DOHH2 (cell line): Measurements from ENCODE around the gene RBP4.

Experiments used
- H3F3A ChIP-seq: fragments of 200-600 bp; sonication (generic), shearing (Covaris generic); 2 replicates; pipeline ENCODE4 v1.6.0; 2016; ENCODE audit warnings: antibody characterized with exemption, mild to moderate bottlenecking; ENCODE audit not compliant: control insufficient read depth, insufficient read depth
- H3K27ac ChIP-seq: fragments of 200-600 bp; sonication (generic); 2 replicates; pipeline ENCODE4 v1.5.1; 2014; ENCODE audit warnings: low read depth, mild to moderate bottlenecking, low read length, moderate library complexity
- H3K27me3 ChIP-seq: fragments of 200-600 bp; sonication (generic); 2 replicates; pipeline ENCODE4 v1.6.1; 2014; ENCODE audit warnings: mild to moderate bottlenecking, low read length, mixed read lengths; ENCODE audit not compliant: control insufficient read depth
- H3K36me3 ChIP-seq: fragments of 200-600 bp; sonication (generic); 2 replicates; pipeline ENCODE4 v1.6.1; 2014; ENCODE audit warnings: mild to moderate bottlenecking, low read length, moderate library complexity, mixed read lengths; ENCODE audit not compliant: control insufficient read depth
- H3K4me1 ChIP-seq: fragments of 200-600 bp; sonication (generic); 2 replicates; pipeline ENCODE4 v1.6.1; 2014; ENCODE audit warnings: mild to moderate bottlenecking, low read length, mixed read lengths; ENCODE audit not compliant: control insufficient read depth
- H3K4me2 ChIP-seq: fragments of 200-600 bp; sonication (generic); 2 replicates; pipeline ENCODE4 v1.6.0; 2014; ENCODE audit warnings: mild to moderate bottlenecking, low read length, moderate library complexity
- H3K4me3 ChIP-seq: fragments of 200-600 bp; sonication (generic); 2 replicates; pipeline ENCODE4 v1.5.1; 2014; ENCODE audit warnings: mild to moderate bottlenecking, low read length, mixed read lengths
- H3K79me2 ChIP-seq: fragments of 200-600 bp; sonication (generic); 2 replicates; pipeline ENCODE4 v1.6.1; 2014; ENCODE audit warnings: mild to moderate bottlenecking, low read length, mixed read lengths; ENCODE audit not compliant: control insufficient read depth
- H3K9me2 ChIP-seq: fragments of 200-600 bp; sonication (generic); replicated peaks from 2 replicates; pipeline ENCODE4 v1.6.1; 2014; ENCODE audit warnings: mild to moderate bottlenecking, low read length, mixed read lengths; ENCODE audit not compliant: control insufficient read depth
- H3K9me3 ChIP-seq: fragments of 200-600 bp; sonication (generic); 2 replicates; pipeline ENCODE4 v1.6.1; 2014; ENCODE audit warnings: antibody characterized with exemption, low read length, mixed read lengths; ENCODE audit not compliant: control insufficient read depth, insufficient read depth
- H4K20me1 ChIP-seq: fragments of 200-600 bp; sonication (generic); 2 replicates; pipeline ENCODE4 v1.6.0; 2014; ENCODE audit warnings: low read depth, mild to moderate bottlenecking, antibody characterized with exemption, low read length, moderate library complexity; ENCODE audit not compliant: control insufficient read depth, insufficient read depth
- CTCF ChIP-seq: fragments of 200-600 bp; sonication (generic); IDR thresholded peaks from one replicate; pipeline ENCODE4 v1.5.1; 2014; ENCODE audit warnings: antibody characterized with exemption, mild to moderate bottlenecking, low read depth, low read length; ENCODE audit not compliant: poor library complexity, severe bottlenecking
- EZH2phosphoT487 ChIP-seq: fragments of 200-600 bp; sonication (generic); IDR thresholded peaks from 2 replicates; pipeline ENCODE4 v1.6.1; 2017; ENCODE audit warnings: borderline replicate concordance, mild to moderate bottlenecking, antibody characterized with exemption, low read length, moderate library complexity, mixed read lengths

Gene RBP4

GRCh38 chr10:93599778-93600177, 1.3 kb downstream of the RBP4 start:
- H3K79me2 ChIP-seq: no peaks in the 10 kb centered on the region
- no peaks in the 10 kb centered on the region for H3K4me1 ChIP-seq
- no peak overlapping the region for H3K27ac ChIP-seq
- no peak overlapping the region for H3K4me3 ChIP-seq
- H3K9me2 ChIP-seq: no peaks in the 10 kb centered on the region
- no peaks in the 10 kb centered on the region for H3K36me3 ChIP-seq
- H4K20me1 ChIP-seq: no peaks in the 10 kb centered on the region
- H3K4me2 ChIP-seq: no peak overlapping the region
- no peak for TF ChIP-seq CTCF
- TF ChIP-seq EZH2phosphoT487: no peak
- no peaks in the 10 kb centered on the region for H3F3A ChIP-seq
- H3K9me3 ChIP-seq: no peaks in the 10 kb centered on the region
- H3K27me3 ChIP-seq: no peaks in the 10 kb centered on the region

- Histone ChIP-seq H3K9me3 (no peaks in the 10 kb centered on the region), H3K79me2 (no peaks in the 10 kb centered on the region), H3K4me1 (no peaks in the 10 kb centered on the region), H3K4me2 (no peak overlapping the region), H3K27ac (no peak overlapping the region), H4K20me1 (no peaks in the 10 kb centered on the region), H3K36me3 (no peaks in the 10 kb centered on the region), H3K4me3 (no peak overlapping the region), H3K9me2 (no peaks in the 10 kb centered on the region), H3K27me3 (no peaks in the 10 kb centered on the region), H3F3A (no peaks in the 10 kb centered on the region)
- TF ChIP-seq EZH2phosphoT487: no peak
- no peak for TF ChIP-seq CTCF
These were observed 1.7 kb downstream of the RBP4 start for GRCh38 chr10:93599335-93599734.

GRCh38 chr10:93598157-93598556, 2.9 kb downstream of the RBP4 start:
- Histone ChIP-seq H4K20me1 (no peaks in the 10 kb centered on the region), H3K4me1 (no peaks in the 10 kb centered on the region), H3K9me2 (no peaks in the 10 kb centered on the region), H3K36me3 (no peaks in the 10 kb centered on the region), H3K4me2 (no peak overlapping the region), H3K9me3 (no peaks in the 10 kb centered on the region), H3K4me3 (no peak overlapping the region), H3K79me2 (no peaks in the 10 kb centered on the region), H3K27me3 (no peaks in the 10 kb centered on the region), H3K27ac (no peak overlapping the region), H3F3A (no peaks in the 10 kb centered on the region)
- TF ChIP-seq EZH2phosphoT487 (no peak), CTCF (no peak)
